ENCODE results near the gene SNAI1. TPM values are rescaled to one million over a fixed set of nuclear protein-coding genes. Genes with fewer than 3 reads are reported as not detected.
"Not testable (repeated sequence)": the region's sequence is repeated elsewhere in the genome, so short reads cannot be mapped to it uniquely, and the experiment has no call there.

SNAI1 gene
- total RNA-seq, 1 donor from 2014 or later, result 3.9 TPM

DNA sequence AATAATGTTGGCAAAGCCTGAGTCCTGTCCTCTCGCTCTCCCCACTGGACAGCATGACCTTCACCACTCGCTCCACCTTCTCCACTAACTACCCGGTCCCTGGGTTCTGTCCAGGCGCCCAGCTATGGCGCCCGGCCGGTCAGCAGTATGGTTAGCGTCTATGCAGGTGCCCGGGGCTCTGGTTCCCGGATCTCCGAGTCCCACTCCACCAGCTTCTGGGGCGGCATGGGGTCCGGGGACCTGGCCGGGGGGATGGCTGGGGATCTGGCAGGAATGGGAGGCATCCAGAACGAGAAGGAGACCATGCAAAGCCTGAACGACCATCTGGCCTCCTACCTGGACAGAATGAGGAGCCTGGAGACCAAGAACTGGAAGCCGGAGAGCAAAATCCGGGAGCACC, 26.1 kb upstream of the SNAI1 start:
- TF ChIP-seq, protein P1, sequence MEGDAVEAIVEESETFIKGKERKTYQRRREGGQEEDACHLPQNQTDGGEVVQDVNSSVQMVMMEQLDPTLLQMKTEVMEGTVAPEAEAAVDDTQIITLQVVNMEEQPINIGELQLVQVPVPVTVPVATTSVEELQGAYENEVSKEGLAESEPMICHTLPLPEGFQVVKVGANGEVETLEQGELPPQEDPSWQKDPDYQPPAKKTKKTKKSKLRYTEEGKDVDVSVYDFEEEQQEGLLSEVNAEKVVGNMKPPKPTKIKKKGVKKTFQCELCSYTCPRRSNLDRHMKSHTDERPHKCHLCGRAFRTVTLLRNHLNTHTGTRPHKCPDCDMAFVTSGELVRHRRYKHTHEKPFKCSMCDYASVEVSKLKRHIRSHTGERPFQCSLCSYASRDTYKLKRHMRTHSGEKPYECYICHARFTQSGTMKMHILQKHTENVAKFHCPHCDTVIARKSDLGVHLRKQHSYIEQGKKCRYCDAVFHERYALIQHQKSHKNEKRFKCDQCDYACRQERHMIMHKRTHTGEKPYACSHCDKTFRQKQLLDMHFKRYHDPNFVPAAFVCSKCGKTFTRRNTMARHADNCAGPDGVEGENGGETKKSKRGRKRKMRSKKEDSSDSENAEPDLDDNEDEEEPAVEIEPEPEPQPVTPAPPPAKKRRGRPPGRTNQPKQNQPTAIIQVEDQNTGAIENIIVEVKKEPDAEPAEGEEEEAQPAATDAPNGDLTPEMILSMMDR (IDR thresholded peaks at IDR 0.05; ENCODE audit: partially characterized antibody, unreplicated experiment), result no peak
- DNase-seq, result no peak
- Mint-ChIP-seq H3K9me3 (ENCODE audit: unreplicated experiment) (peaks cover 4% of the 10 kb centered on the region), H3K27ac (ENCODE audit: unreplicated experiment) (no peak overlapping the region), H3K4me1 (ENCODE audit: low read depth, unreplicated experiment) (no peaks in the 10 kb centered on the region), H3K4me3 (ENCODE audit: unreplicated experiment) (no peak overlapping the region), H3K27me3 (ENCODE audit: unreplicated experiment) (no peaks in the 10 kb centered on the region), H3K36me3 (ENCODE audit: unreplicated experiment) (peaks cover 7% of the 10 kb centered on the region)

DNA sequence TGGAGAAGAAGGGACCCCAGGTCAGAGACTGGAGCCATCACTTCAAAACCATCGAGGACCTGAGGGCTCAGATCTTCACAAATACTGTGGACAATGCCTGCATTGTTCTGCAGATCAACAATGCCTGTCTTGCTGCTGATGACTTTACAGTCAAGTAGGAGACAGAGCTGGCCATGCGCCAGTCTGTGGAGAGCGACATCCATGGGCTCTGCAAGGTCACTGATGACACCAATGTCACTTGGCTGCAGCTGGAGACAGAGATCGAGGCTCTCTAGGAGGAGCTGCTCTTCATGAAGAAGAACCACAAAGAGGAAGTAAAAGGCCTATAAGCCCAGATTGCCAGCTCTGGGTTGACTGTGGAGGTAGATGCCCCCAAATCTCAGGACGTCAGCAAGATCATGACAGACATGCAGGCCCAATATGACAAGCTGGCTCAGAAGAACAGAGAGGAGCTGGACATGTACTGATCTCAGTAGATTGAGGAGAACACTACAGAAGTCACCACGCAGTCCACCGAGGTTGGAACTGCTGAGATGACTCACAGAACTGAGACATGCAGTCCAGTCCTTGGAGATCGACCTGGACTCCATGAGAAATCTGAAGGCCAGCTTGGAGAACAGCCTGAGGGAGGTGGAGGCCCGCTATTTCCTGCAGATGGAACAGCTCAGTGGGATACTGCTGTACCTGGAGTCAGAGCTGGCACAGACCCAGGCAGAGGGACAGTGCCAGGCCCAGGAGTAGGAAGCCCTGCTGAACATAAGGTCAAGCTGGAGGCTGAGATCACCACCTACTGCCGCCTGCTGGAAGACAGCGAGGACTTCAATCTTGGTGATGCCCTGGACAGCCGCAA, 25.5 kb upstream of the SNAI1 start:
- not testable (repeated sequence) for H3K4me3 Mint-ChIP-seq (ENCODE audit: unreplicated experiment); H3K27me3 Mint-ChIP-seq (ENCODE audit: unreplicated experiment); DNase-seq; H3K9me3 Mint-ChIP-seq (ENCODE audit: unreplicated experiment); H3K27ac Mint-ChIP-seq (ENCODE audit: unreplicated experiment); H3K36me3 Mint-ChIP-seq (ENCODE audit: unreplicated experiment); H3K4me1 Mint-ChIP-seq (ENCODE audit: low read depth, unreplicated experiment)

DNA sequence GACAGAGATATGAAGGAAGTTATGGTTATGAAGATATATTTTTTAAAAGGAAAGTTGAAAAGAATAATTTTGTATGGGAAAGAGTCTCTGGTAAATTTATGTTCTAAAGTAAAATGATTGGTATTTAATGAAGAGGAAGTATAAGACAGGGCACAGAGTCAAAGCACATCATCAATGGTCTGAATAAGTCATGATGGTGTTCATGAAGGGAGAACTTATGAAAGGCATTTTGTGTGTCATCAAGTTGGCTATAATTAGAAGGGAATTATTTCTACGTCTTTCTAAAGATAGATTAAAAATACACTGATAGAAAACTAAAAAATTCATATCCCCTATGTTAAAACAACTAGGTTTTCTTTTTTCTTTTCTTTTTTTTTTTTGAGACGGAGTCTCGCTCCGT, 21.4 kb upstream of the SNAI1 start:
- TF ChIP-seq, protein P1 (IDR thresholded peaks at IDR 0.05; ENCODE audit: partially characterized antibody, unreplicated experiment), result no peak
- H3K9me3 Mint-ChIP-seq (ENCODE audit: unreplicated experiment), result peaks cover 2% of the 10 kb centered on the region
- H3K4me3 Mint-ChIP-seq (ENCODE audit: unreplicated experiment), result no peak overlapping the region
- no peaks in the 10 kb centered on the region for H3K4me1 Mint-ChIP-seq (ENCODE audit: low read depth, unreplicated experiment)
- H3K27me3 Mint-ChIP-seq (ENCODE audit: unreplicated experiment), result no peaks in the 10 kb centered on the region
- H3K27ac Mint-ChIP-seq (ENCODE audit: unreplicated experiment), result no peak overlapping the region
- DNase-seq, result no peak
- H3K36me3 Mint-ChIP-seq (ENCODE audit: unreplicated experiment), result peaks cover 7% of the 10 kb centered on the region

DNA sequence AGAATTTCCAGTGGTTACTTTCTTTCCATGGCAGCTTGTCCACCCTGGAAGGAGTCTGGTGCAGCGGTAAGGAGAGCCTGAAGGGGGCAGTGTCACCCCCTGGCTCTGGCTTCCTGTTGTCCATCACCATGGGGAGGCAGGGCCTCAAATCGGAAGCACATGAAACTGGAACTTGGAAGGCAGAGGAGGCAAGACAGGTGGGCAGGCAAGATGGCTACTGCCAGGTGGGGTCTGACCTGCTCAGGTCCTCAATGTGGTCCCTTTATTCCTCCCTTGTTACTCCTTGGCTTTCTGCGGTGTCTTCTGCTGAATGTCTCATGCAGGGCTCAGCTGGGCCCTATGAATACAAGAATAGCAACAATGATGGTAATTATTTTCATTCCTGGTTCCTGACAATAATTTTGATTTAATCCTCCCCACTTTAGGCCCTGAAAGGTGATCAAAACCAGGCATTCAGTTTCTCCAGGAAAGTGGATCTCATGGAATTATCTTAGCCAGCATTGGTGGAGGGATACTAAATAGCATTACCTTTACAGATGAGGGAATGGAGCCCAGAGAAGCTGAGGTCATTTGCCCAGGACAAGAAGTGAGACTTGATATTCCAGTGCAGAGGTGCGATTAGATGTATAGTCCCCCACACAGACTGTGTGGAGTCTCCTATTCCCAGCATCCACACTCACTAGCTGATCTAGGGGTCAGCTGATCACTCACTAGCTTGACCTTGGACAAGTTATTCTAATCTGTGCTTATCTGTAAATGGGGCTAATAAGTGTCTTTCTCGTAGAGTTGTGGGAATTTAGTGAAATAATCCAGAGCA, 17.6 kb upstream of the SNAI1 start:
- Mint-ChIP-seq H3K9me3 (ENCODE audit: unreplicated experiment) (peaks cover 2% of the 10 kb centered on the region), H3K4me3 (ENCODE audit: unreplicated experiment) (no peak overlapping the region), H3K27ac (ENCODE audit: unreplicated experiment) (no peak overlapping the region), H3K27me3 (ENCODE audit: unreplicated experiment) (peaks cover 1% of the 10 kb centered on the region), H3K4me1 (ENCODE audit: low read depth, unreplicated experiment) (no peaks in the 10 kb centered on the region), H3K36me3 (ENCODE audit: unreplicated experiment) (no peaks in the 10 kb centered on the region)
- TF ChIP-seq, protein P1 (IDR thresholded peaks at IDR 0.05; ENCODE audit: partially characterized antibody, unreplicated experiment), result peak; percentile 65
- peak; percentile 68 for DNase-seq

DNA sequence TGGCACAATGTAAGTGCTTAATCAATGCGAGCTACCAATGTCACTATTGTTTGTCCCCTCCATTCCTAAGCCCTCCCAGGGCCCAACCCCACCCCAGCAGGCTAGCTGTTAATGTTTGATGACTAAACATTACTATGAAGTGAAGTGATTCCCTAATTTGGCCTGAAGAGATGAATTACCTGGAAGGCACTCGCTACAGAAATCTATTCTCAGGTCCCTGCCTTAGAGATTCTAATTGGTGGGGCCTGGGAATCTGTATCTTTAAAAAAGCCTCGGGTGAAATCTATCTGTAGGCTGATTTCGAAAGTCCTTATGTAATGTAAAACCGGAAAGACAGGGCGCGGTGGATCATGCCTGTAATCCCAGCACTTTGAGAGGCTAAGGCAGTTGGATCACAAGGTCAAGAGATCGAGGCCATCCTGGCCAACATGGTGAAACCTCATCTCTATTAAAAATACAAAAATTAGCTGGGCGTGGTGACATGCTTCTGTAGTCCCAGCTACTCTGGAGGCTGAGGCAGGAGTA, 16.9 kb upstream of the SNAI1 start:
- no peak overlapping the region for H3K4me3 Mint-ChIP-seq (ENCODE audit: unreplicated experiment)
- H3K36me3 Mint-ChIP-seq (ENCODE audit: unreplicated experiment), result no peaks in the 10 kb centered on the region
- peaks cover 2% of the 10 kb centered on the region for H3K9me3 Mint-ChIP-seq (ENCODE audit: unreplicated experiment)
- no peaks in the 10 kb centered on the region for H3K4me1 Mint-ChIP-seq (ENCODE audit: low read depth, unreplicated experiment)
- peaks cover 1% of the 10 kb centered on the region for H3K27me3 Mint-ChIP-seq (ENCODE audit: unreplicated experiment)
- H3K27ac Mint-ChIP-seq (ENCODE audit: unreplicated experiment), result no peak overlapping the region
- DNase-seq, result no peak
- TF ChIP-seq, protein P1 (IDR thresholded peaks at IDR 0.05; ENCODE audit: partially characterized antibody, unreplicated experiment), result no peak

All from glutamatergic neuron (in vitro differentiated cells).